HepG2 (cell line): ENCODE measurements around the gene TBX6. TPM values are rescaled to one million over a fixed set of nuclear protein-coding genes. Genes with fewer than 3 reads are reported as not detected.

Source experiments
- AGO1 ChIP-seq: fragments of 200-400 bp; formaldehyde crosslinking; IDR thresholded peaks from 2 replicates; pipeline ENCODE4 v1.6.1; 2017; ENCODE audit warnings: mild to moderate bottlenecking, low read depth, low read length, moderate library complexity; ENCODE audit not compliant: poor library complexity, severe bottlenecking
- GATAD2A ChIP-seq: IDR thresholded peaks from 2 replicates; pipeline ENCODE4 v1.6.1; 2016
- GFI1 ChIP-seq: sonication (generic); formaldehyde crosslinking; IDR thresholded peaks from 2 replicates; pipeline ENCODE4 v1.5.0; 2020; ENCODE audit warnings: missing genetic modification reagents, mild to moderate bottlenecking, borderline replicate concordance
- MXD4 ChIP-seq: IDR thresholded peaks from 2 replicates; pipeline ENCODE4 v1.6.1; 2016; ENCODE audit warnings: mild to moderate bottlenecking, missing biosample characterization, missing genetic modification reagents
- PPARG ChIP-seq: conservative IDR thresholded peaks from 2 replicates; pipeline ENCODE4 v1.6.1; 2016; ENCODE audit warnings: missing biosample characterization, missing genetic modification reagents
- RARG ChIP-seq: sonication (generic); formaldehyde crosslinking; IDR thresholded peaks from 2 replicates; pipeline ENCODE4 v1.4.0; 2020; ENCODE audit warnings: low read depth, mild to moderate bottlenecking, missing genetic modification reagents
- SRSF1 ChIP-seq: fragments of 200-400 bp; formaldehyde crosslinking; optimal IDR thresholded peaks from 2 replicates; pipeline ENCODE3; 2017; ENCODE audit warnings: mild to moderate bottlenecking, low read depth, low read length, moderate library complexity
- ZNF10 ChIP-seq: sonication (generic); formaldehyde crosslinking; IDR thresholded peaks from 2 replicates; pipeline ENCODE4 v1.4.0; 2020; ENCODE audit warnings: mild to moderate bottlenecking, low read depth, missing genetic modification reagents, borderline replicate concordance
- ZNF121 ChIP-seq: sonication (generic); formaldehyde crosslinking; IDR thresholded peaks from 2 replicates; pipeline ENCODE4 v1.5.0; 2020; ENCODE audit warnings: mild to moderate bottlenecking, missing genetic modification reagents
- ZNF605 ChIP-seq: sonication (generic); formaldehyde crosslinking; IDR thresholded peaks from 2 replicates; pipeline ENCODE4 v1.8.0; 2022; ENCODE audit warnings: mild to moderate bottlenecking, missing genetic modification reagents
- ZNF609 ChIP-seq: sonication (generic); formaldehyde crosslinking; IDR thresholded peaks from 2 replicates; pipeline ENCODE4 v1.4.0; 2020; ENCODE audit warnings: mild to moderate bottlenecking, missing genetic modification reagents, borderline replicate concordance
- ZNF891 ChIP-seq: sonication (generic); formaldehyde crosslinking; IDR thresholded peaks from 2 replicates; pipeline ENCODE4 v1.5.0; 2020; ENCODE audit warnings: mild to moderate bottlenecking, missing genetic modification reagents
- polyA plus RNA-seq, 8 experiments: library from polyadenylated mRNA; depleted of rRNA in 3 of 8; stranded (reverse) in 7 of 8; unstranded in 1 of 8; fragments of >200 nt; fragmentation: Illumina TruSeq in 4 of 8; extraction: Trizol in 4 of 8; gene quantifications; 2 replicates each; pipeline versions ENCODE4 v1.2.1 to v1.2.3, GENCODE V29; 2011 to 2016; ENCODE audit warnings: low read depth in 4 of 8, missing spikeins in 1 of 8, mixed read lengths in 1 of 8; ENCODE audit not compliant: insufficient read depth in 1 of 8
- total RNA-seq, 5 experiments: library from RNA; depleted of rRNA; stranded (reverse); fragments of >200 nt; fragmentation: Illumina TruSeq; extraction: Trizol; gene quantifications; 2 replicates each; pipeline ENCODE4 v1.2.3, GENCODE V29; 2016; ENCODE audit warnings: low read depth in 1 of 5
- TF ChIP-seq, protein P1 (sequence below): sonication (generic); formaldehyde crosslinking; IDR thresholded peaks from 2 replicates; pipeline ENCODE4 v1.4.0; 2020; ENCODE audit warnings: low read depth, missing genetic modification reagents
- TF ChIP-seq, protein P2 (sequence below): sonication (generic); formaldehyde crosslinking; IDR thresholded peaks from 2 replicates; pipeline ENCODE4 v1.5.0; 2020; ENCODE audit warnings: missing genetic modification reagents, mild to moderate bottlenecking, borderline replicate concordance
- TF ChIP-seq, protein P3 (sequence below): sonication (generic); formaldehyde crosslinking; IDR thresholded peaks from 2 replicates; pipeline ENCODE4 v1.5.1; 2020; ENCODE audit warnings: missing genetic modification reagents, mild to moderate bottlenecking, borderline replicate concordance

TBX6 gene
- total and polyA plus RNA-seq, 2 of the 13 experiments (the other 11 are each of a cell fraction or from before 2014, with no cell fraction given) = 0.24 to 0.42 TPM

- TF ChIP-seq, protein P1, sequence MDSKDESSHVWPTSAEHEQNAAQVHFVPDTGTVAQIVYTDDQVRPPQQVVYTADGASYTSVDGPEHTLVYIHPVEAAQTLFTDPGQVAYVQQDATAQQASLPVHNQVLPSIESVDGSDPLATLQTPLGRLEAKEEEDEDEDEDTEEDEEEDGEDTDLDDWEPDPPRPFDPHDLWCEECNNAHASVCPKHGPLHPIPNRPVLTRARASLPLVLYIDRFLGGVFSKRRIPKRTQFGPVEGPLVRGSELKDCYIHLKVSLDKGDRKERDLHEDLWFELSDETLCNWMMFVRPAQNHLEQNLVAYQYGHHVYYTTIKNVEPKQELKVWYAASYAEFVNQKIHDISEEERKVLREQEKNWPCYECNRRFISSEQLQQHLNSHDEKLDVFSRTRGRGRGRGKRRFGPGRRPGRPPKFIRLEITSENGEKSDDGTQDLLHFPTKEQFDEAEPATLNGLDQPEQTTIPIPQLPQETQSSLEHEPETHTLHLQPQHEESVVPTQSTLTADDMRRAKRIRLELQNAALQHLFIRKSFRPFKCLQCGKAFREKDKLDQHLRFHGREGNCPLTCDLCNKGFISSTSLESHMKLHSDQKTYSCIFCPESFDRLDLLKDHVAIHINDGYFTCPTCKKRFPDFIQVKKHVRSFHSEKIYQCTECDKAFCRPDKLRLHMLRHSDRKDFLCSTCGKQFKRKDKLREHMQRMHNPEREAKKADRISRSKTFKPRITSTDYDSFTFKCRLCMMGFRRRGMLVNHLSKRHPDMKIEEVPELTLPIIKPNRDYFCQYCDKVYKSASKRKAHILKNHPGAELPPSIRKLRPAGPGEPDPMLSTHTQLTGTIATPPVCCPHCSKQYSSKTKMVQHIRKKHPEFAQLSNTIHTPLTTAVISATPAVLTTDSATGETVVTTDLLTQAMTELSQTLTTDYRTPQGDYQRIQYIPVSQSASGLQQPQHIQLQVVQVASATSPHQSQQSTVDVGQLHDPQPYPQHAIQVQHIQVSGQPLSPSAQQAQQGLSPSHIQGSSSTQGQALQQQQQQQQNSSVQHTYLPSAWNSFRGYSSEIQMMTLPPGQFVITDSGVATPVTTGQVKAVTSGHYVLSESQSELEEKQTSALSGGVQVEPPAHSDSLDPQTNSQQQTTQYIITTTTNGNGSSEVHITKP (CRISPR knock-in tag) = no peak
- TF ChIP-seq GFI1 (CRISPR knock-in tag) = peak; percentile 38; the same call in 1 of the 2 replicates
- TF ChIP-seq, protein P2, sequence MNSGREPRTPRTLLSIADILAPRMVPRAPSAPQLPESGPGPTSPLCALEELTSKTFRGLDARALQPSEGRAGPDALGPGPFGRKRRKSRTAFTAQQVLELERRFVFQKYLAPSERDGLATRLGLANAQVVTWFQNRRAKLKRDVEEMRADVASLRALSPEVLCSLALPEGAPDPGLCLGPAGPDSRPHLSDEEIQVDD (CRISPR knock-in tag) = no peak
- TF ChIP-seq ZNF10 (CRISPR knock-in tag) = no peak
- TF ChIP-seq ZNF891 (CRISPR knock-in tag) = no peak
- TF ChIP-seq ZNF609 (CRISPR knock-in tag) = no peak
- no peak for TF ChIP-seq MXD4 (CRISPR knock-in tag)
- TF ChIP-seq ZNF121 (CRISPR knock-in tag) = no peak
- TF ChIP-seq ZNF605 (CRISPR knock-in tag) = no peak
- TF ChIP-seq, protein P3, sequence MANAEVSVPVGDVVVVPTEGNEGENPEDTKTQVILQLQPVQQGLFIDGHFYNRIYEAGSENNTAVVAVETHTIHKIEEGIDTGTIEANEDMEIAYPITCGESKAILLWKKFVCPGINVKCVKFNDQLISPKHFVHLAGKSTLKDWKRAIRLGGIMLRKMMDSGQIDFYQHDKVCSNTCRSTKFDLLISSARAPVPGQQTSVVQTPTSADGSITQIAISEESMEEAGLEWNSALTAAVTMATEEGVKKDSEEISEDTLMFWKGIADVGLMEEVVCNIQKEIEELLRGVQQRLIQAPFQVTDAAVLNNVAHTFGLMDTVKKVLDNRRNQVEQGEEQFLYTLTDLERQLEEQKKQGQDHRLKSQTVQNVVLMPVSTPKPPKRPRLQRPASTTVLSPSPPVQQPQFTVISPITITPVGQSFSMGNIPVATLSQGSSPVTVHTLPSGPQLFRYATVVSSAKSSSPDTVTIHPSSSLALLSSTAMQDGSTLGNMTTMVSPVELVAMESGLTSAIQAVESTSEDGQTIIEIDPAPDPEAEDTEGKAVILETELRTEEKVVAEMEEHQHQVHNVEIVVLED (CRISPR knock-in tag) = no peak
- TF ChIP-seq PPARG (CRISPR knock-in tag) = no peak
- 0 out of 2 replicates have a peak, but pooled peaks have one; percentile 6 for TF ChIP-seq RARG (CRISPR knock-in tag)
- no peak for TF ChIP-seq GATAD2A (CRISPR knock-in tag)
- no peak for TF ChIP-seq SRSF1
- no peak for TF ChIP-seq AGO1
Observed at GRCh38 chr16:30090610-30091331, 953 bp downstream of the TBX6 start (continued).
